ENCODE data around the gene NBPF15.
"Not testable (repeated sequence)": the region's sequence is repeated elsewhere in the genome, so short reads cannot be mapped to it uniquely, and the experiment has no call there.

NBPF15 gene

DNA sequence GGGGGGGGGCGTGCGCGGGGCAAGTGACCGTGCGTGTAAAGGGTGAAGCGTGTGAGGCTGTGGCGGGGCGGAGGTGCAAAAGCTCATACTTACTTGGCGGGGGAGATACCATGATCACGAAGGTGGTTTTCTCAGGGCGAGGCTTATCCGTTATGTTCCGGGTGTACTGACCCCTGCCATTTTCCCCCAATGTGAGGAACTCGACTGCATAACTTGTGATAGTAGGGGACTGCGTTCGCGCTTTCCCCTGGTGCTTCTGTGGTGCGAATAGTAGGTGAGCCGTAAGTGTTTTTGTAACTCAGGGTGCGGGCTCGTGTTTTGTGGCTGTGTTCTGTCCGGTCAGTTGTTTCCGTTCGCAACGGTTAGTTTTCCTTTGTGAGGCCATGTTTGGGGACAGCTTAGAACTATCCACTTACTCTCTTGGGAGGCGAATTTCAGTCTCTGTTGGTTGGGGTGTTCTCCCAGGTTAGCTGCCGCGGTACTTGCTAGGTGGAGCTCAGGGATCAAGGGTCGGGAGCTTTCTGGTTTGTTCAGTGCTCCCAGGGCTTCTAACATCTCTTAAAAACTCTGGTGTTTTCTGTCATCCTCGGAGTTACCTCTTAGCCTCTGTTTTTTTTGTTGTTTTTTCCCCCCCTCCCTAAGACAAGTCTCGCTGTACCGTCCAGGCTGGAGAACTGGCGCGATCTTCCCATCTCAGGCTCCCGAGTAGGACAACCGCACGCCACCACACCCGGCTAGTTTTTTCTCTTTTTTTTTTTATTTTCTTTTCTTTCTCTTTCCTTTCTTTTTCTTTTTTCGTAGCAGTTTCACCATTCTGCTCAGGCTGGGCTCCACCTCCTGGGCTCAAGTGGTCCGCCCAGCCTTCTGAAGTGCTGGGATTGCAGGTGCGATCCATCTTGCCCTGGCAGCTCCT lies 48.7 kb downstream of the NBPF15 start:
- Histone ChIP-seq H3K27ac (ENCODE audit: low read depth, low read length, poor library complexity, severe bottlenecking) (peak overlapping the region; percentile 83), H3K9ac (ENCODE audit: low read length) (peak overlapping the region; percentile 52), H3K4me3 (ENCODE audit: low read depth, low read length, poor library complexity, severe bottlenecking) (peak overlapping the region; percentile 53), H3K4me2 (ENCODE audit: low read length) (peak overlapping the region; percentile 49)
- not testable (repeated sequence) for H3K36me3 ChIP-seq (ENCODE audit: insufficient read depth, low read length); H2AFZ ChIP-seq (ENCODE audit: low read length); H3K27me3 ChIP-seq (ENCODE audit: insufficient read depth, low read length); H3K9me3 ChIP-seq (ENCODE audit: low read length); H4K20me1 ChIP-seq (ENCODE audit: insufficient read depth, low read length); H3F3A ChIP-seq (ENCODE audit: insufficient read depth, low read length); H3K79me2 ChIP-seq (ENCODE audit: insufficient read depth, low read length); H3K9me2 ChIP-seq (ENCODE audit: low read depth, low read length); H3K4me1 ChIP-seq (ENCODE audit: insufficient read depth, low read length, severe bottlenecking)

DNA sequence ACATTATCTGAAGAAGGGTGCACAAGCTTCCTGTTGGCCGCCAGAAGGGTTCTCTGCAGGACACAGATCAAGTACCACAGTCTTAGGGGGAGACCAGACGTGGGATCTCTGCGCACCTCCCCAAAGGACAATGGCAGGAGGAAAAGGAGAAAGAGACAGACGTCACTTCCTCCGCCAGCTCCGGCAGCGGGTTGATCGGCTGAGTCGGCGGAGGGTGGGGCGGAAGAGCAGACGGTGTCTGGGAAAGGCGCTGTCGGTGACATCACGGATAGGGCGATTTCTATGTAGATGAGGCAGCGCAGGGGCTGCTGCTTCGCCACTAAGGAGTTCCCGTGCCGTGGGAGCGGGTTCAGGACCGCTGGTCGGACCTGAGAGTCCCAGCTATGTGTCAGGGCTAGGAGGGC lies 49.4 kb downstream of the NBPF15 start:
- peak overlapping the region; percentile 56 for H3K4me2 ChIP-seq (ENCODE audit: low read length)
- H3K9ac ChIP-seq (ENCODE audit: low read length); H3K79me2 ChIP-seq (ENCODE audit: insufficient read depth, low read length); H3F3A ChIP-seq (ENCODE audit: insufficient read depth, low read length); H3K27me3 ChIP-seq (ENCODE audit: insufficient read depth, low read length); H3K9me2 ChIP-seq (ENCODE audit: low read depth, low read length); H3K27ac ChIP-seq (ENCODE audit: low read depth, low read length, poor library complexity, severe bottlenecking); H3K9me3 ChIP-seq (ENCODE audit: low read length); H4K20me1 ChIP-seq (ENCODE audit: insufficient read depth, low read length); H2AFZ ChIP-seq (ENCODE audit: low read length); H3K4me1 ChIP-seq (ENCODE audit: insufficient read depth, low read length, severe bottlenecking); H3K36me3 ChIP-seq (ENCODE audit: insufficient read depth, low read length): not testable (repeated sequence)
- peak overlapping the region; percentile 45 for H3K4me3 ChIP-seq (ENCODE audit: low read depth, low read length, poor library complexity, severe bottlenecking)

- not testable (repeated sequence) for H3K4me1 ChIP-seq (ENCODE audit: insufficient read depth, low read length, severe bottlenecking); H3K9ac ChIP-seq (ENCODE audit: low read length)
Measured at GRCh38 chr1:144402807-144403206, 58.7 kb downstream of the NBPF15 start.

DNA sequence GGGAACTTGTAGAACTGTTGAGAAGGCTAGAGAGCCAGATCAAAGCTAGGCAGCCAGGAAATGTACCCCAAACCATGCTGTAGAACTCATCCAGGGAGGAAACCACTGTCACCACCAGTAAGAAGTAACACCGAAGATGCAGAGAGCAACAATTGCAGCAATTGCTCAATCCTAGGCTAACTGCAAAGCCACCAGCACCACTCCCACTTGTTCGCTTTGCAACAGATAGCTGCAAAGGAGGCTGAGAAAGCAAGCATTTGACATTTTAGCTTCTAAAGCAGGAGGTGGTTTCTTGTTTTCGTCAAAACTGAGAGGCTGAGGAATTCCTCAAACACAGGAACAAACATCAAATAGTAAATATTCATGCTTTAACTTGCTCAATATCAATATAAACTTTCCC lies 89.8 kb downstream of the NBPF15 start:
- H3K4me2 ChIP-seq (ENCODE audit: low read length); H3K4me3 ChIP-seq (ENCODE audit: low read depth, low read length, poor library complexity, severe bottlenecking); H3F3A ChIP-seq (ENCODE audit: insufficient read depth, low read length); H3K4me1 ChIP-seq (ENCODE audit: insufficient read depth, low read length, severe bottlenecking); H3K27me3 ChIP-seq (ENCODE audit: insufficient read depth, low read length); H3K9me3 ChIP-seq (ENCODE audit: low read length); H3K79me2 ChIP-seq (ENCODE audit: insufficient read depth, low read length); H3K27ac ChIP-seq (ENCODE audit: low read depth, low read length, poor library complexity, severe bottlenecking); H3K9ac ChIP-seq (ENCODE audit: low read length); H2AFZ ChIP-seq (ENCODE audit: low read length); H4K20me1 ChIP-seq (ENCODE audit: insufficient read depth, low read length); H3K9me2 ChIP-seq (ENCODE audit: low read depth, low read length); H3K36me3 ChIP-seq (ENCODE audit: insufficient read depth, low read length): not testable (repeated sequence)

More at GRCh38 chr1:144402807-144403206, 58.7 kb downstream of the NBPF15 start:
- not testable (repeated sequence) for H3K36me3 ChIP-seq (ENCODE audit: insufficient read depth, low read length); H3K27me3 ChIP-seq (ENCODE audit: insufficient read depth, low read length); H2AFZ ChIP-seq (ENCODE audit: low read length); H3K9me2 ChIP-seq (ENCODE audit: low read depth, low read length); H3K9me3 ChIP-seq (ENCODE audit: low read length); H4K20me1 ChIP-seq (ENCODE audit: insufficient read depth, low read length); H3K4me2 ChIP-seq (ENCODE audit: low read length); H3K27ac ChIP-seq (ENCODE audit: low read depth, low read length, poor library complexity, severe bottlenecking); H3K4me3 ChIP-seq (ENCODE audit: low read depth, low read length, poor library complexity, severe bottlenecking); H3F3A ChIP-seq (ENCODE audit: insufficient read depth, low read length); H3K79me2 ChIP-seq (ENCODE audit: insufficient read depth, low read length)
